Neural progenitor cell (in vitro differentiated cells): ENCODE measurements around the gene GRIN2A. TPM values are rescaled to one million over a fixed set of nuclear protein-coding genes. Genes with fewer than 3 reads are reported as not detected.

Experiments
- DNase-seq: peaks from one replicate; pipeline ENCODE4 v3.0.0-alpha.2; 2016; ENCODE audit warnings: low spot score
- H2AFZ ChIP-seq: fragments of 200-600 bp; sonication (generic); replicated peaks from 2 replicates; pipeline ENCODE4 v1.6.1; 2016; ENCODE audit warnings: antibody characterized with exemption
- H3F3A ChIP-seq: fragments of 200-600 bp; sonication (generic); 2 replicates; pipeline ENCODE4 v1.6.1; 2016; ENCODE audit warnings: antibody characterized with exemption, low read depth
- H3K27ac ChIP-seq: fragments of 200-600 bp; sonication (generic); 2 replicates; pipeline ENCODE4 v1.5.1; 2016; ENCODE audit warnings: mild to moderate bottlenecking
- H3K27me3 ChIP-seq: fragments of 200-600 bp; sonication (generic); 2 replicates; pipeline ENCODE4 v1.6.1; 2016; ENCODE audit warnings: mild to moderate bottlenecking, moderate library complexity
- H3K36me3 ChIP-seq: fragments of 200-600 bp; sonication (generic); 2 replicates; pipeline ENCODE4 v1.5.1; 2016
- H3K4me1 ChIP-seq: fragments of 200-600 bp; sonication (generic); 2 replicates; pipeline ENCODE4 v1.6.1; 2016; ENCODE audit warnings: mixed run types
- H3K4me2 ChIP-seq: fragments of 200-600 bp; sonication (generic); 2 replicates; pipeline ENCODE4 v1.6.1; 2016
- H3K4me3 ChIP-seq: fragments of 200-600 bp; sonication (generic); 2 replicates; pipeline ENCODE4 v1.5.1; 2016
- H3K79me2 ChIP-seq: fragments of 200-600 bp; sonication (generic); 2 replicates; pipeline ENCODE4 v1.6.1; 2016; ENCODE audit warnings: low read depth
- H3K9ac ChIP-seq: fragments of 200-600 bp; sonication (generic); 2 replicates; pipeline ENCODE4 v1.6.1; 2016
- H3K9me3 ChIP-seq: fragments of 200-600 bp; sonication (generic); 2 replicates; pipeline ENCODE4 v1.5.1; 2016; ENCODE audit warnings: low read depth
- H4K20me1 ChIP-seq: fragments of 200-600 bp; sonication (generic); 2 replicates; pipeline ENCODE4 v1.6.1; 2016; ENCODE audit warnings: low read depth
- H3K27ac Mint-ChIP-seq: 3 replicates; pipeline ENCODE4 v1.8.0; 2021; ENCODE audit warnings: mixed read lengths
- H3K27me3 Mint-ChIP-seq: 2 replicates; pipeline ENCODE4 v1.8.0; 2022; ENCODE audit warnings: low read depth, mild to moderate bottlenecking, inconsistent platforms, moderate library complexity, mixed read lengths; ENCODE audit not compliant: insufficient read depth
- H3K36me3 Mint-ChIP-seq: 3 replicates; pipeline ENCODE4 v1.8.0; 2021; ENCODE audit warnings: mixed read lengths
- H3K4me1 Mint-ChIP-seq: 3 replicates; pipeline ENCODE4 v1.8.0; 2021; ENCODE audit warnings: mixed read lengths
- H3K4me3 Mint-ChIP-seq: 3 replicates; pipeline ENCODE4 v1.8.0; 2021; ENCODE audit warnings: mild to moderate bottlenecking, moderate library complexity, mixed read lengths
- H3K9me3 Mint-ChIP-seq: 3 replicates; pipeline ENCODE4 v1.8.0; 2020; ENCODE audit warnings: mixed read lengths
- EZH2 ChIP-seq: fragments of 200-600 bp; sonication (generic); IDR thresholded peaks from 2 replicates; pipeline ENCODE4 v1.6.1; 2017; ENCODE audit warnings: antibody characterized with exemption, mild to moderate bottlenecking, moderate library complexity
- EZH2phosphoT487 ChIP-seq: fragments of 200-600 bp; sonication (generic); IDR thresholded peaks from 2 replicates; pipeline ENCODE4 v1.6.1; 2017; ENCODE audit warnings: antibody characterized with exemption
- total RNA-seq: library from RNA; depleted of rRNA; stranded (reverse); fragments of >200 nt; gene quantifications from 2 replicates; pipeline ENCODE4 v1.2.3, GENCODE V29; 2015; ENCODE audit warnings: low replicate concordance
- TF ChIP-seq, protein P1 (sequence below): fragments of 200-600 bp; sonication (generic); IDR thresholded peaks from 2 replicates; pipeline ENCODE4 v1.5.1; 2017; ENCODE audit warnings: antibody characterized with exemption, mild to moderate bottlenecking

Gene GRIN2A
- total RNA-seq, 1 donor from 2014 or later: 1.6 TPM

GRCh38 chr16:9953908-9954570 lies 228.2 kb downstream of the GRIN2A start:
- peaks cover 3% of the 10 kb centered on the region for H3K27me3 Mint-ChIP-seq
- no peaks in the 10 kb centered on the region for H3K79me2 ChIP-seq
- H4K20me1 ChIP-seq: no peaks in the 10 kb centered on the region
- H3K9ac ChIP-seq: no peak overlapping the region
- no peaks in the 10 kb centered on the region for H3K4me1 Mint-ChIP-seq
- no peak overlapping the region for H3K4me3 ChIP-seq
- H3K9me3 ChIP-seq: no peaks in the 10 kb centered on the region
- H3K36me3 ChIP-seq: no peaks in the 10 kb centered on the region
- H3K9me3 Mint-ChIP-seq: no peaks in the 10 kb centered on the region
- H2AFZ ChIP-seq: no peak overlapping the region
- no peak overlapping the region for H3K27ac ChIP-seq
- H3K27ac Mint-ChIP-seq: no peak overlapping the region
- no peak overlapping the region for H3K4me2 ChIP-seq
- H3K27me3 ChIP-seq: no peaks in the 10 kb centered on the region
- no peaks in the 10 kb centered on the region for H3F3A ChIP-seq
- TF ChIP-seq, protein P1, sequence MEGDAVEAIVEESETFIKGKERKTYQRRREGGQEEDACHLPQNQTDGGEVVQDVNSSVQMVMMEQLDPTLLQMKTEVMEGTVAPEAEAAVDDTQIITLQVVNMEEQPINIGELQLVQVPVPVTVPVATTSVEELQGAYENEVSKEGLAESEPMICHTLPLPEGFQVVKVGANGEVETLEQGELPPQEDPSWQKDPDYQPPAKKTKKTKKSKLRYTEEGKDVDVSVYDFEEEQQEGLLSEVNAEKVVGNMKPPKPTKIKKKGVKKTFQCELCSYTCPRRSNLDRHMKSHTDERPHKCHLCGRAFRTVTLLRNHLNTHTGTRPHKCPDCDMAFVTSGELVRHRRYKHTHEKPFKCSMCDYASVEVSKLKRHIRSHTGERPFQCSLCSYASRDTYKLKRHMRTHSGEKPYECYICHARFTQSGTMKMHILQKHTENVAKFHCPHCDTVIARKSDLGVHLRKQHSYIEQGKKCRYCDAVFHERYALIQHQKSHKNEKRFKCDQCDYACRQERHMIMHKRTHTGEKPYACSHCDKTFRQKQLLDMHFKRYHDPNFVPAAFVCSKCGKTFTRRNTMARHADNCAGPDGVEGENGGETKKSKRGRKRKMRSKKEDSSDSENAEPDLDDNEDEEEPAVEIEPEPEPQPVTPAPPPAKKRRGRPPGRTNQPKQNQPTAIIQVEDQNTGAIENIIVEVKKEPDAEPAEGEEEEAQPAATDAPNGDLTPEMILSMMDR: no peak
- DNase-seq: no peak
- H3K4me1 ChIP-seq: no peaks in the 10 kb centered on the region
- H3K36me3 Mint-ChIP-seq: no peaks in the 10 kb centered on the region
- no peak overlapping the region for H3K4me3 Mint-ChIP-seq

DNA sequence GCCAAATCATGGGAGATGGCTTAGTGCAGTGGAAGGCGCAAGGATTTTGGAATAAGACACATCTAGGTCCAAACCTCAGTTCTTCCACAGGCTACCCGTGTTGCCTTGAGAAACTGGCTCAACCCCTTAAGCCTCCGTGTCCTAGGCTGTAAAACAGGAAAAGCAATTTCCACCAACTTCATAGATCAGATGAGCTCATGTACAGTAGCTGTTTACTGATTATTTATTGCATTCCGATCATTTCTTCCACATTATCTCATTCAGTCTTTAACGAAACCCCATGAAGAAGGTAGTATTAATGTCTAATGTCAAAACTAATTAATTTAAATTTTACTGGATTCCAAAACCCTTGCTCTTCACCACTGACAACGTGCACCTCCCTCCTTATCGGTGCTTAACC lies 231.6 kb downstream of the GRIN2A start:
- no peaks in the 10 kb centered on the region for H3K79me2 ChIP-seq
- no peak overlapping the region for H3K4me3 Mint-ChIP-seq
- peaks cover 8% of the 10 kb centered on the region for H3K4me1 ChIP-seq
- H3K4me3 ChIP-seq: no peak overlapping the region
- H3K27ac Mint-ChIP-seq: no peak overlapping the region
- no peak for DNase-seq
- no peaks in the 10 kb centered on the region for H3K36me3 ChIP-seq
- H3K27ac ChIP-seq: no peak overlapping the region
- no peaks in the 10 kb centered on the region for H3K9me3 ChIP-seq
- no peaks in the 10 kb centered on the region for H3F3A ChIP-seq
- peaks cover 3% of the 10 kb centered on the region for H3K27me3 Mint-ChIP-seq
- H3K4me1 Mint-ChIP-seq: no peaks in the 10 kb centered on the region
- H3K9ac ChIP-seq: no peak overlapping the region
- H4K20me1 ChIP-seq: no peaks in the 10 kb centered on the region
- H2AFZ ChIP-seq: no peak overlapping the region
- H3K27me3 ChIP-seq: no peaks in the 10 kb centered on the region
- TF ChIP-seq, protein P1: no peak
- TF ChIP-seq EZH2phosphoT487: no peak
- TF ChIP-seq EZH2: no peak
- no peaks in the 10 kb centered on the region for H3K36me3 Mint-ChIP-seq
- H3K9me3 Mint-ChIP-seq: no peaks in the 10 kb centered on the region
- no peak overlapping the region for H3K4me2 ChIP-seq

DNA sequence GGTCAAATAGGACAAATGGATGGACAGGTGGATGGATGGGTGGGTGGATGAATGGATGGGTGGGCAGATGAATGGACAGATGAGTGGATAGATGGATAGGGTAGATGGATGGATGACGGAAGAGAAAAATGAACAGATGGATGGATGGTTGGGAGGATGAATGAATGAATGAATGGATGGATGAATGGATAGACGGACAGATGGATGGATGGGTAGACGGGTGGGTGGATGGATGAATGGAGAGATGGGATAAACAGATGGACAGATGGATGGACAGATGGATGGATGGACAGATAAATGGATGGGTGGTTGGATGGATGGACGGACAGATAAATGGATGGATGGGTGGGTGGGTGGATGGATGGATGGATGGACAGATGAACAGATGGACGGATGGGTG lies 232.8 kb downstream of the GRIN2A start:
- Mint-ChIP-seq H3K4me1 (no peaks in the 10 kb centered on the region), H3K27ac (no peak overlapping the region), H3K9me3 (no peaks in the 10 kb centered on the region), H3K36me3 (no peaks in the 10 kb centered on the region), H3K27me3 (peaks cover under 1% of the 10 kb centered on the region), H3K4me3 (no peak overlapping the region)
- no peaks in the 10 kb centered on the region for H3K79me2 ChIP-seq
- H2AFZ ChIP-seq: no peak overlapping the region
- H4K20me1 ChIP-seq: no peaks in the 10 kb centered on the region
- H3K4me1 ChIP-seq: peaks cover 8% of the 10 kb centered on the region
- no peak for TF ChIP-seq EZH2phosphoT487
- TF ChIP-seq, protein P1: no peak
- no peak for TF ChIP-seq EZH2
- no peak overlapping the region for H3K9ac ChIP-seq
- no peaks in the 10 kb centered on the region for H3K27me3 ChIP-seq
- DNase-seq: no peak
- no peak overlapping the region for H3K4me2 ChIP-seq
- H3K36me3 ChIP-seq: no peaks in the 10 kb centered on the region
- no peaks in the 10 kb centered on the region for H3F3A ChIP-seq
- H3K9me3 ChIP-seq: no peaks in the 10 kb centered on the region
- no peak overlapping the region for H3K4me3 ChIP-seq
- no peak overlapping the region for H3K27ac ChIP-seq
